Measurements from ENCODE around the gene MYBPC2. TPM values are rescaled to one million over a fixed set of nuclear protein-coding genes. Genes with fewer than 3 reads are reported as not detected.

MYBPC2 gene
- total RNA-seq, 1 donor from 2014 or later, result 0.77 TPM

DNA sequence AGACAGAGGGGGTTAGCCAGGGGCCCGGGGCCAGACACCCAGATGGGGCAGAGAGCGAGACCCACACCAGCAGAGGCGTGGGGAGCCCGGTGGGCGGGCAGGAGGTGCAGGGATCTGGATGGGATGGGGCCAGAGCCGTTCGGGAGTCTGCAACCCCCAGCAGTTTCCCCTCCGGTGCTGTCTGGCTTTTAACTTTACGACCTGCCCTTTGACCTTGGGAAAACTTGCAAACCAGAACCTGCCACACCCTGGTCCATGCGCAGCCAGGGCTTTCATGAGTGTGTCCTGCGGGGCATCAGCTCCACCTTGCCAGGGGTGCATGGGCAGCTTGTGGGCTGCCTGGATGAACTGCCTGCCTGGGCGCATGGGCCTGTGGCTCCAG is 68.5 kb downstream of the MYBPC2 start:
- no peak overlapping the region for H3K4me2 ChIP-seq
- no peak overlapping the region for H3K9ac ChIP-seq
- Mint-ChIP-seq H3K9me3 (no peaks in the 10 kb centered on the region), H3K27ac (peak overlapping the region; percentile 50), H3K27me3 (ENCODE audit: insufficient read depth, low read depth) (peaks cover under 1% of the 10 kb centered on the region), H3K36me3 (no peaks in the 10 kb centered on the region), H3K4me1 (peaks cover 4% of the 10 kb centered on the region), H3K4me3 (no peak overlapping the region)
- H4K20me1 ChIP-seq (ENCODE audit: low read depth), result no peaks in the 10 kb centered on the region
- no peaks in the 10 kb centered on the region for H3F3A ChIP-seq (ENCODE audit: low read depth)
- peaks cover 44% of the 10 kb centered on the region for H3K27me3 ChIP-seq
- no peak overlapping the region for H2AFZ ChIP-seq (replicated peaks)
- TF ChIP-seq, protein P1, sequence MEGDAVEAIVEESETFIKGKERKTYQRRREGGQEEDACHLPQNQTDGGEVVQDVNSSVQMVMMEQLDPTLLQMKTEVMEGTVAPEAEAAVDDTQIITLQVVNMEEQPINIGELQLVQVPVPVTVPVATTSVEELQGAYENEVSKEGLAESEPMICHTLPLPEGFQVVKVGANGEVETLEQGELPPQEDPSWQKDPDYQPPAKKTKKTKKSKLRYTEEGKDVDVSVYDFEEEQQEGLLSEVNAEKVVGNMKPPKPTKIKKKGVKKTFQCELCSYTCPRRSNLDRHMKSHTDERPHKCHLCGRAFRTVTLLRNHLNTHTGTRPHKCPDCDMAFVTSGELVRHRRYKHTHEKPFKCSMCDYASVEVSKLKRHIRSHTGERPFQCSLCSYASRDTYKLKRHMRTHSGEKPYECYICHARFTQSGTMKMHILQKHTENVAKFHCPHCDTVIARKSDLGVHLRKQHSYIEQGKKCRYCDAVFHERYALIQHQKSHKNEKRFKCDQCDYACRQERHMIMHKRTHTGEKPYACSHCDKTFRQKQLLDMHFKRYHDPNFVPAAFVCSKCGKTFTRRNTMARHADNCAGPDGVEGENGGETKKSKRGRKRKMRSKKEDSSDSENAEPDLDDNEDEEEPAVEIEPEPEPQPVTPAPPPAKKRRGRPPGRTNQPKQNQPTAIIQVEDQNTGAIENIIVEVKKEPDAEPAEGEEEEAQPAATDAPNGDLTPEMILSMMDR (IDR thresholded peaks at IDR 0.05), result no peak
- TF ChIP-seq EZH2 (IDR thresholded peaks at IDR 0.05), result no peak
- no peak overlapping the region for H3K27ac ChIP-seq
- H3K9me3 ChIP-seq (ENCODE audit: low read depth), result no peaks in the 10 kb centered on the region
- no peak for DNase-seq (ENCODE audit: low spot score)
- H3K4me1 ChIP-seq, result peaks cover 14% of the 10 kb centered on the region
- H3K79me2 ChIP-seq (ENCODE audit: low read depth), result no peaks in the 10 kb centered on the region
- no peaks in the 10 kb centered on the region for H3K36me3 ChIP-seq
- H3K4me3 ChIP-seq, result no peak overlapping the region

DNA sequence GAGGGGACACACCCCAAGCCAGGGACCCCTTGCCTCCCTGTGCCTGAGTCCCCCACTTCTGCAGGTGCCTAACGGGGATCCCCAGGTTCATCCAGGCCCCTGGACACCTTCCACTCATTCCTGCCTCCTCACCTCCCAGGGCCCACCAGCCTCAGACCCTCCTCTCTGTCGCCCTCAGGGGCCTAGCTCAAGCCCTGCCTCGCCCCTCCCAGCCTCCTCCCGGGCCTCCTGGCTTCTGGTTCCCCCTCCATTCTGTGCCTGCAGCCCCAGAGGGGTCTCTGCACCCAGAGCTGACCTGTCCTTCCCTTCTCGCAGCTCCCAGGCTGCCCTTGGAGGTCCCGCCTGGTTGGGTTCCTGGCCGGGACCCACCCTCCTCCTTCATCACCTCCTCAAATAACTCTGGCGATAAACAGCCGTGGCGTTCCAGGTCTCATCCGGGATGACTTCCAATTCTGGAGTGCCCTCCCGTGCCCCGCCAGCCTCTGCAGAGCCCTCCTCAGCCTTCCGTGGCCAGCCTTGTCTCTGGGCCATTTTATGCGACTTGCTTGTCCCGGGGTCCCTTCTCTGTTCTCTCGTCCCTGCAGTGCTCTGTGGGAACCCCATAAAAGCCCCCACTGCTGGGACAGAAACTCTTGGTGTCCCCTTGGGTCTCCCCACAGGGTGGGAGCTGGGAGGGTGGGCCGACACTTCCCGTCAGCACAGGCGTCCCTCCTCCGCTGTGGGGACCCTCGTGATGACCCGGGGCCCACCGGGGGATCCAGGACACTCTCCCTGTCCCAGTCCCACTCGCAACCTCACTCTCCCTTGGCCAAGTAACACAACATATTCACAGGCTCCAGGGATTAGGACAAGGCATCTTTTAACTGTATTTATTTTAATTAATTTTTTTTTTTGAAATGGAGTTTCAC is 69.1 kb downstream of the MYBPC2 start:
- H3K4me1 Mint-ChIP-seq, result peaks cover 3% of the 10 kb centered on the region
- Histone ChIP-seq H2AFZ (replicated peaks) (no peak overlapping the region), H3K27ac (no peak overlapping the region), H3K9ac (no peak overlapping the region), H4K20me1 (ENCODE audit: low read depth) (no peaks in the 10 kb centered on the region), H3K4me3 (no peak overlapping the region), H3K9me3 (ENCODE audit: low read depth) (no peaks in the 10 kb centered on the region), H3K4me1 (peaks cover 10% of the 10 kb centered on the region), H3K79me2 (ENCODE audit: low read depth) (no peaks in the 10 kb centered on the region), H3F3A (ENCODE audit: low read depth) (no peaks in the 10 kb centered on the region), H3K4me2 (no peak overlapping the region), H3K27me3 (peaks cover 42% of the 10 kb centered on the region), H3K36me3 (no peaks in the 10 kb centered on the region)
- no peaks in the 10 kb centered on the region for H3K9me3 Mint-ChIP-seq
- H3K36me3 Mint-ChIP-seq, result no peaks in the 10 kb centered on the region
- no peak overlapping the region for H3K27ac Mint-ChIP-seq
- TF ChIP-seq EZH2 (IDR thresholded peaks at IDR 0.05) (no peak), EZH2phosphoT487 (IDR thresholded peaks at IDR 0.05) (no peak)
- TF ChIP-seq, protein P1 (IDR thresholded peaks at IDR 0.05), result no peak
- H3K4me3 Mint-ChIP-seq, result no peak overlapping the region
- DNase-seq (ENCODE audit: low spot score), result no peak
- no peaks in the 10 kb centered on the region for H3K27me3 Mint-ChIP-seq (ENCODE audit: insufficient read depth, low read depth)

DNA sequence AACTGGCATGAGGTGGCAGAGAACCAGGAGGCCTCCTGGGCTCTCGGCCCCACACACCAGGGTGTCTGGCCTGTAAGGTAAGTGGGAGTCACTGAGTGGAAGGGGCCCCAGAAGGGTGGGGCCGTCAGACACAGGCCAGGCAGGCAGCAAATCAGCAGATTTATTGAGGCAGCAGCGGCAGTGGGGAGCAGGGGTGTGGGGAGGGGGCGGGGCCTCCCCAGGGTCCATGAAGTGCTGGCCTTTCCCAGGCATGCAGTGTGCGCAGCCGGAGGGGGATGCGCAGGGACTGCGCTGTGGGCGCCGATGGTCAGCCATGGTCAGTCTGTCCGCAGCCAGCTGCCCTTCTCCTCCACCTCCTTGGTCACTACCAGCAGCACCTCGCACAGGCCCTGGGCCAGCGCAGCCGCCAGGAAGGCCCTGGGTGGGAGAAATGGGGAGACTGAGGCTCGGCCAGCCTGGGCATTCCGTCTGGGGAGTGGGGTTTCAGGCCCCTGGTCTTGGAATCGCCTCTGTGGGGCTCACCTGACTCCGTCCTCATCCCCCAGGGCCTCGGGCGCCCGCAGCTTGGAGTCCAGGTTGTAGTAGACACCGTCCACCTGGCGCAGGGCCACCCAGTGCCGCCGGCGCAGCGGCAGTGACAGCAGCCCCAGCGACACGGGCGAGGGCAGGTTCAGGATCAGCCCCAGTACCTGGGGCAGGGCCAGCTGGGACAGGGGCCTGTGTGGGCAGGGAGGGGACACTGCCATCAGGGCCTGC is 73.3 kb downstream of the MYBPC2 start:
- H3K4me3 Mint-ChIP-seq, result no peak overlapping the region
- no peaks in the 10 kb centered on the region for H4K20me1 ChIP-seq (ENCODE audit: low read depth)
- H3K4me3 ChIP-seq, result no peak overlapping the region
- peaks cover 16% of the 10 kb centered on the region for H3K27me3 Mint-ChIP-seq (ENCODE audit: insufficient read depth, low read depth)
- H3K27ac Mint-ChIP-seq, result no peak overlapping the region
- peaks cover 24% of the 10 kb centered on the region for H3K4me1 Mint-ChIP-seq
- no peak overlapping the region for H3K4me2 ChIP-seq
- H3K9me3 Mint-ChIP-seq, result no peaks in the 10 kb centered on the region
- H3K79me2 ChIP-seq (ENCODE audit: low read depth), result no peaks in the 10 kb centered on the region
- no peaks in the 10 kb centered on the region for H3F3A ChIP-seq (ENCODE audit: low read depth)
- no peaks in the 10 kb centered on the region for H3K9me3 ChIP-seq (ENCODE audit: low read depth)
- no peaks in the 10 kb centered on the region for H3K36me3 ChIP-seq
- DNase-seq (ENCODE audit: low spot score), result no peak
- peaks cover 3% of the 10 kb centered on the region for H3K4me1 ChIP-seq
- TF ChIP-seq, protein P1 (IDR thresholded peaks at IDR 0.05), result no peak
- TF ChIP-seq EZH2phosphoT487 (IDR thresholded peaks at IDR 0.05) (no peak), EZH2 (IDR thresholded peaks at IDR 0.05) (no peak)
- H3K27me3 ChIP-seq, result peaks cover under 1% of the 10 kb centered on the region
- no peak overlapping the region for H3K9ac ChIP-seq
- H3K36me3 Mint-ChIP-seq, result no peaks in the 10 kb centered on the region
- H2AFZ ChIP-seq (replicated peaks), result no peak overlapping the region
- no peak overlapping the region for H3K27ac ChIP-seq

Measured in neural progenitor cell (in vitro differentiated cells).